ENCODE results near the gene RILPL1. TPM values are rescaled to one million over a fixed set of nuclear protein-coding genes. Genes with fewer than 3 reads are reported as not detected.
A peak's percentile ranks its signal among the peaks of the same experiment; 100 is the strongest.

Gene RILPL1
- total RNA-seq, 4 donors from 2014 or later: 10.8 to 46.1 (median 24.3) TPM

- Histone ChIP-seq H3K4me3 (peak overlapping the region; percentile 57 to 84), H3K27me3 (no peaks in the 10 kb centered on the region), H3K36me3 (peaks cover 0 to under 1% of the 10 kb centered on the region in 2 donors), H3K27ac (peak overlapping the region; percentile 40 to 97 (median 87)), H3K9me3 (no peaks in the 10 kb centered on the region), H3K4me1 (peaks cover 0 to 47% (median 15%) of the 10 kb centered on the region in 3 donors)
- TF ChIP-seq POLR2AphosphoS5 (IDR thresholded peaks at IDR 0.05): no peak
- TF ChIP-seq POLR2A (IDR thresholded peaks at IDR 0.05): no peak
- TF ChIP-seq CTCF (IDR thresholded peaks at IDR 0.05): no peak
- TF ChIP-seq EP300 (IDR thresholded peaks at IDR 0.05): no peak
- peak; percentile 60 for ATAC-seq
- 21% methylated on average over 6 of the region's 79 CpGs; no CpG with 5 or more reads in 1 of the 2 donors for whole genome bisulfite sequencing, 2 donors (ENCODE audit: low coverage in 1 of 2)
Measured at GRCh38 chr12:123532808-123533649, 490 bp downstream of the RILPL1 start.

DNA sequence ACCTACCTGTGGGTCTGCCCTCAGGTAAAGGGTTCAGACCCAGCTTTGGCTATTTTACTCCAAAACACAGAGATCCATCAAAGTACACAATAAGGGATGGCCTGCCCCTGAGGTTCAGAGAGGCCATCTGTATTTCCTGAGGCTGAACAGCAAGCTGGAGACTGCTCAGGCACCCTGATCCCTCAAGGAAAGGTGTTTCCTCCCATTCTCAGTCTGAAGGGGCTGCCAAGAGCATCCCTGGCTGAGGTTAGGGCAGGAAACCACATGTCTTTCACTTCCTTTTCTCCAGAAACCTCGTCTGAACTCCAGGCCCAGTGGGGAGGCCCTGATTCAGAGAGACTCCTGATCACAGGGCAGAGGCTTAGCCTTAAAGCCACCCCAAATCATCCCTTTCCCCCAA is 1.5 kb downstream of the RILPL1 start:
- peak overlapping the region; percentile 3 to 97 (median 87) for H3K27ac ChIP-seq
- TF ChIP-seq CTCF (IDR thresholded peaks at IDR 0.05) (no peak), POLR2AphosphoS5 (IDR thresholded peaks at IDR 0.05) (no peak), EP300 (IDR thresholded peaks at IDR 0.05) (no peak), POLR2A (IDR thresholded peaks at IDR 0.05) (no peak)
- H3K27me3 ChIP-seq: no peaks in the 10 kb centered on the region
- H3K9me3 ChIP-seq: no peaks in the 10 kb centered on the region
- peak overlapping the region; percentile 57 to 84 for H3K4me3 ChIP-seq
- 0% methylated on average over 1 of the region's 1 CpG for WGBS, 2 donors (ENCODE audit: low coverage in 1 of 2)
- H3K36me3 ChIP-seq: peaks cover 0 to 11% of the 10 kb centered on the region in 2 donors
- ATAC-seq: no peak
- H3K4me1 ChIP-seq: peaks cover 0 to 48% (median 15%) of the 10 kb centered on the region in 3 donors

GRCh38 chr12:123531091-123531490 is 2.4 kb downstream of the RILPL1 start:
- peak overlapping the region in 1 of 2 donors; percentile 84 for H3K4me3 ChIP-seq
- H3K36me3 ChIP-seq: peaks cover 0 to 11% of the 10 kb centered on the region in 2 donors
- peak overlapping the region in 3 of 4 donors; percentile 83 to 97 (median 91) for H3K27ac ChIP-seq
- no peaks in the 10 kb centered on the region for H3K27me3 ChIP-seq
- peaks cover 0 to 57% (median 15%) of the 10 kb centered on the region in 3 donors for H3K4me1 ChIP-seq
- no peaks in the 10 kb centered on the region for H3K9me3 ChIP-seq
- TF ChIP-seq EP300 (IDR thresholded peaks at IDR 0.05) (no peak), POLR2AphosphoS5 (IDR thresholded peaks at IDR 0.05) (no peak), CTCF (IDR thresholded peaks at IDR 0.05) (no peak), POLR2A (IDR thresholded peaks at IDR 0.05) (no peak)
- WGBS, 2 donors (ENCODE audit: low coverage in 1 of 2): 36% methylated on average over 4 of the region's 7 CpGs; no CpG with 5 or more reads in 1 of the 2 donors
- no peak for ATAC-seq

GRCh38 chr12:123530668-123531067 is 2.9 kb downstream of the RILPL1 start:
- H3K4me1 ChIP-seq: peaks cover 0 to 58% (median 15%) of the 10 kb centered on the region in 3 donors
- WGBS, 2 donors (ENCODE audit: low coverage in 1 of 2): 65 to 80% methylated on average over 4 to 5 of the region's 5 CpGs
- no peaks in the 10 kb centered on the region for H3K27me3 ChIP-seq
- peak overlapping the region in 1 of 4 donors; percentile 91 for H3K27ac ChIP-seq
- peaks cover 0 to 11% of the 10 kb centered on the region in 2 donors for H3K36me3 ChIP-seq
- TF ChIP-seq EP300 (IDR thresholded peaks at IDR 0.05) (no peak), CTCF (IDR thresholded peaks at IDR 0.05) (no peak), POLR2A (IDR thresholded peaks at IDR 0.05) (no peak)
- H3K4me3 ChIP-seq: no peak overlapping the region
- no peaks in the 10 kb centered on the region for H3K9me3 ChIP-seq
- no peak for ATAC-seq

Measured in gastroesophageal sphincter (tissue), 4 donors.